HG02970 (cell line): ENCODE results near the gene GIT1.

Source experiments
- ATAC-seq: cut with Tn5 transposase; IDR thresholded peaks from one replicate; pipeline ENCODE4 v1.9.1; 2021; ENCODE audit warnings: mild to moderate bottlenecking, moderate library complexity, moderate number of reproducible peaks; ENCODE audit not compliant: unreplicated experiment, low FRiP score

GIT1 gene

GRCh38 chr17:29582772-29583171, 6.7 kb downstream of the GIT1 start:
- ATAC-seq = no peak

GRCh38 chr17:29582254-29582765, 7.1 kb downstream of the GIT1 start:
- ATAC-seq = no peak

- ATAC-seq = no peak
These were observed 7.7 kb downstream of the GIT1 start for GRCh38 chr17:29581583-29582253.

GRCh38 chr17:29579866-29580771, 9.3 kb downstream of the GIT1 start:
- peak; percentile 71 for ATAC-seq

- no peak for ATAC-seq
These were observed 10.6 kb downstream of the GIT1 start for GRCh38 chr17:29578626-29579485.

GRCh38 chr17:29577385-29578211, 11.8 kb downstream of the GIT1 start:
- no peak for ATAC-seq

- ATAC-seq = no peak
These were observed 12.5 kb downstream of the GIT1 start for GRCh38 chr17:29577001-29577370.

- no peak for ATAC-seq
These were observed 13.0 kb downstream of the GIT1 start for GRCh38 chr17:29576214-29577000.

GRCh38 chr17:29575511-29576213, 13.8 kb downstream of the GIT1 start:
- ATAC-seq = no peak

GRCh38 chr17:29574732-29575510, 14.5 kb downstream of the GIT1 start:
- no peak for ATAC-seq

- ATAC-seq = no peak
These were observed 15.3 kb downstream of the GIT1 start for GRCh38 chr17:29573871-29574731.

- no peak for ATAC-seq
These were observed 15.9 kb downstream of the GIT1 start for GRCh38 chr17:29573558-29573869.

GRCh38 chr17:29572691-29573557, 16.5 kb downstream of the GIT1 start:
- ATAC-seq = no peak

- no peak for ATAC-seq
These were observed 17.4 kb downstream of the GIT1 start for GRCh38 chr17:29571883-29572681.

- ATAC-seq = no peak
These were observed 18.0 kb downstream of the GIT1 start for GRCh38 chr17:29571486-29571882.
